NCI-H1105 treated with DMSO at 0.1 percent for 48 hours (cell line): ENCODE data around the gene RIC3.

Experiments
- DNase-seq: peaks from one replicate; lab custom pipeline; 2025; lab: John Stamatoyannopoulos, UW

RIC3 gene

GRCh38 chr11:8087185-8087584, 81.6 kb downstream of the RIC3 start:
- DNase-seq = no peak

GRCh38 chr11:8086571-8086970, 82.3 kb downstream of the RIC3 start:
- DNase-seq = no peak

GRCh38 chr11:8086001-8086479, 82.8 kb downstream of the RIC3 start:
- DNase-seq = peak; percentile 94

- DNase-seq = no peak
These were observed 83.7 kb downstream of the RIC3 start for GRCh38 chr11:8085011-8085645.

- DNase-seq = no peak
These were observed 84.5 kb downstream of the RIC3 start for GRCh38 chr11:8084352-8084751.

- DNase-seq = no peak
These were observed 84.9 kb downstream of the RIC3 start for GRCh38 chr11:8083871-8084281.

GRCh38 chr11:8083088-8083395, 85.8 kb downstream of the RIC3 start:
- DNase-seq = no peak

- peak; percentile 54 for DNase-seq
These were observed 86.3 kb downstream of the RIC3 start for GRCh38 chr11:8082391-8083087.

GRCh38 chr11:8081591-8082250, 87.1 kb downstream of the RIC3 start:
- peak; percentile 37 for DNase-seq

GRCh38 chr11:8080674-8081590, 87.9 kb downstream of the RIC3 start, which contains the start of gene TUB:
TSS of gene TUB (plus strand) at chr11:8081211. CDS start at chr11:8081511, 300 bp downstream.
- DNase-seq = peak; percentile 37

- DNase-seq = no peak
These were observed 88.7 kb downstream of the RIC3 start for GRCh38 chr11:8080069-8080670.

- no peak for DNase-seq
These were observed 89.6 kb downstream of the RIC3 start for GRCh38 chr11:8079111-8079675.

- DNase-seq = no peak
These were observed 93.6 kb downstream of the RIC3 start for GRCh38 chr11:8075119-8075726.

GRCh38 chr11:8071616-8072581, 96.9 kb downstream of the RIC3 start:
- no peak for DNase-seq

- DNase-seq = peak; percentile 28
These were observed 98.3 kb downstream of the RIC3 start for GRCh38 chr11:8070417-8071115.

GRCh38 chr11:8069771-8070170, 99.1 kb downstream of the RIC3 start:
- DNase-seq = no peak

GRCh38 chr11:8068605-8069221, 100.1 kb downstream of the RIC3 start:
- DNase-seq = peak; percentile 72

- no peak for DNase-seq
These were observed 100.8 kb downstream of the RIC3 start for GRCh38 chr11:8067929-8068575.
